HepG2 (cell line): Measurements from ENCODE around the gene RBM12. TPM values are rescaled to one million over a fixed set of nuclear protein-coding genes. Genes with fewer than 3 reads are reported as not detected.

Source experiments
- ATAC-seq: fragments of 200-7000 bp; cut with Tn5 transposase; 3 replicates; pipeline ENCODE4 v1.9.1; 2020; ENCODE audit warnings: mild to moderate bottlenecking, moderate library complexity
- BruUV-seq: library from RNA; stranded (reverse); fragments of 400-500 nt; replicated peaks from 2 replicates; lab custom pipeline; 2021; lab: Mats Ljungman, UMichigan
- CTCF ChIA-PET: fragments of 300-600 bp; formaldehyde crosslinking; extraction: SDS; loops from one replicate; lab custom pipeline; 2021; ENCODE audit warnings: low total read pairs, inconsistent platforms, low intra/inter-chr PET ratio; lab: Yijun Ruan, JAX
- POLR2A ChIA-PET: fragments of 350-600 bp; sonication (Branson Sonifier 250); formaldehyde crosslinking; loops from one replicate; lab custom pipeline; 2020; ENCODE audit warnings: antibody characterized with exemption, inconsistent platforms; lab: Yijun Ruan, JAX
- DNase-seq: peaks from one replicate; pipeline ENCODE4 v3.0.0-alpha.2; 2015; ENCODE audit warnings: low spot score
- FAIRE-seq: peaks from 3 replicates; lab custom pipeline; 2011; peaks lifted over from hg19 to GRCh38; lab: Jason Lieb, UNC
- H2AFZ ChIP-seq: one replicate; pipeline ENCODE4 v1.6.1; 2011; ENCODE audit warnings: low read length, inconsistent platforms
- H3K27ac ChIP-seq: fragments of 300-600 bp; 3 replicates; pipeline ENCODE4 v1.8.0; 2011; ENCODE audit warnings: mixed run types, mild to moderate bottlenecking, mixed read lengths, low read length, inconsistent platforms; ENCODE audit not compliant: insufficient read depth; ENCODE audit errors: extremely low read length
- H3K27me3 ChIP-seq, 2 experiments: fragments of 200-600 bp in 1 of 2; 2 replicates in 1 of 2; 3 replicates in 1 of 2; pipeline versions ENCODE4 v1.6.0 to v1.8.0; 2011; ENCODE audit warnings: low read length in 2 of 2, mild to moderate bottlenecking in 2 of 2, moderate library complexity in 2 of 2, inconsistent platforms in 1 of 2; ENCODE audit not compliant: insufficient read depth in 2 of 2, control insufficient read depth in 1 of 2
- H3K36me3 ChIP-seq, 2 experiments: fragments of 200-600 bp in 1 of 2; replicated peaks in 1 of 2; 2 replicates in 1 of 2; 3 replicates in 1 of 2; pipeline versions ENCODE4 v1.5.1 to v1.8.0; 2011; ENCODE audit warnings: low read length in 2 of 2, inconsistent platforms in 1 of 2; ENCODE audit not compliant: insufficient read depth in 2 of 2, control insufficient read depth in 1 of 2
- H3K4me1 ChIP-seq: 2 replicates; pipeline ENCODE4 v1.5.1; 2012; ENCODE audit warnings: low read length, inconsistent platforms; ENCODE audit not compliant: insufficient read depth
- H3K4me2 ChIP-seq: 2 replicates; pipeline ENCODE4 v1.6.0; 2011; ENCODE audit warnings: low read depth, low read length, inconsistent platforms
- H3K4me3 ChIP-seq, 3 experiments: fragments of 200-600 bp in 1 of 3; sonication (generic), shearing (Covaris generic) in 1 of 3; replicated peaks in 1 of 3; 2 replicates each; pipeline ENCODE4 v1.5.1; 2011 to 2016; ENCODE audit warnings: low read length in 3 of 3, inconsistent platforms in 2 of 3, low read depth in 2 of 3, mild to moderate bottlenecking in 2 of 3, control low read depth in 1 of 3, mixed read lengths in 1 of 3; ENCODE audit not compliant: insufficient read depth in 1 of 3
- H3K79me2 ChIP-seq: one replicate; pipeline ENCODE4 v1.6.1; 2011; ENCODE audit warnings: low read length, inconsistent platforms; ENCODE audit not compliant: insufficient read depth
- H3K9ac ChIP-seq: 2 replicates; pipeline ENCODE4 v1.6.0; 2011; ENCODE audit warnings: mild to moderate bottlenecking, low read depth, low read length, inconsistent platforms; ENCODE audit not compliant: insufficient read depth
- H3K9me3 ChIP-seq: 2 replicates; pipeline ENCODE4 v1.5.1; 2012; ENCODE audit warnings: mild to moderate bottlenecking, low read length
- H4K20me1 ChIP-seq: 2 replicates; pipeline ENCODE4 v1.6.0; 2011; ENCODE audit warnings: inconsistent platforms, mild to moderate bottlenecking, low read length, moderate library complexity; ENCODE audit not compliant: insufficient read depth
- AKAP8 ChIP-seq: sonication (generic); formaldehyde crosslinking; IDR thresholded peaks from 2 replicates; pipeline ENCODE4 v1.5.1; 2020; ENCODE audit warnings: mild to moderate bottlenecking, missing genetic modification reagents
- AKNA ChIP-seq: sonication (generic); formaldehyde crosslinking; IDR thresholded peaks from 2 replicates; pipeline ENCODE4 v1.4.0; 2020; ENCODE audit warnings: missing genetic modification reagents, borderline replicate concordance
- ARHGAP35 ChIP-seq: sonication (generic); formaldehyde crosslinking; IDR thresholded peaks from 2 replicates; pipeline ENCODE4 v1.9.0; 2022; ENCODE audit warnings: mild to moderate bottlenecking, inconsistent platforms, moderate library complexity, missing genetic modification reagents, borderline replicate concordance
- ELF1 ChIP-seq: sonication (generic); formaldehyde crosslinking; IDR thresholded peaks from 2 replicates; pipeline ENCODE4 v1.4.0; 2020; ENCODE audit warnings: missing genetic modification reagents
- ETV5 ChIP-seq: IDR thresholded peaks from 2 replicates; pipeline ENCODE4 v1.6.1; 2018; ENCODE audit warnings: missing biosample characterization, missing genetic modification reagents, inconsistent platforms, borderline replicate concordance
- FOXK2 ChIP-seq: fragments of 450-650 bp; IDR thresholded peaks from 2 replicates; pipeline ENCODE4 v1.6.1; 2016
- MED1 ChIP-seq: sonication (generic); formaldehyde crosslinking; IDR thresholded peaks from 2 replicates; pipeline ENCODE4 v1.4.0; 2020; ENCODE audit warnings: missing genetic modification reagents
- MTA1 ChIP-seq: sonication (generic); formaldehyde crosslinking; IDR thresholded peaks from 2 replicates; pipeline ENCODE4 v1.4.0; 2020; ENCODE audit warnings: missing genetic modification reagents, mild to moderate bottlenecking, borderline replicate concordance
- RFX1 ChIP-seq: fragments of 450-650 bp; IDR thresholded peaks from 2 replicates; pipeline ENCODE4 v1.6.1; 2017
- SATB2 ChIP-seq: sonication (generic); formaldehyde crosslinking; IDR thresholded peaks from 2 replicates; pipeline ENCODE4 v1.5.0; 2020; ENCODE audit warnings: missing genetic modification reagents
- SRSF1 ChIP-seq: fragments of 200-400 bp; formaldehyde crosslinking; optimal IDR thresholded peaks from 2 replicates; pipeline ENCODE3; 2017; ENCODE audit warnings: mild to moderate bottlenecking, low read depth, low read length, moderate library complexity
- ZNF432 ChIP-seq: sonication (generic); formaldehyde crosslinking; IDR thresholded peaks from 2 replicates; pipeline ENCODE4 v1.5.0; 2020; ENCODE audit warnings: missing genetic modification reagents, mild to moderate bottlenecking, borderline replicate concordance
- ZNF549 ChIP-seq: sonication (generic); formaldehyde crosslinking; IDR thresholded peaks from 2 replicates; pipeline ENCODE4 v1.5.0; 2020; ENCODE audit warnings: missing genetic modification reagents
- ZNF563 ChIP-seq: sonication (generic); formaldehyde crosslinking; IDR thresholded peaks from 2 replicates; pipeline ENCODE4 v1.8.0; 2022; ENCODE audit warnings: mild to moderate bottlenecking, moderate library complexity, missing genetic modification reagents
- ZNF576 ChIP-seq: sonication (generic); formaldehyde crosslinking; IDR thresholded peaks from 2 replicates; pipeline ENCODE4 v1.4.0; 2020; ENCODE audit warnings: mild to moderate bottlenecking, missing genetic modification reagents
- ZNF619 ChIP-seq: sonication (generic); formaldehyde crosslinking; IDR thresholded peaks from 2 replicates; pipeline ENCODE4 v1.4.0; 2020; ENCODE audit warnings: mild to moderate bottlenecking, missing genetic modification reagents
- ZXDC ChIP-seq: sonication (generic); formaldehyde crosslinking; IDR thresholded peaks from 2 replicates; pipeline ENCODE4 v1.5.0; 2020; ENCODE audit warnings: mild to moderate bottlenecking, missing genetic modification reagents
- WGBS: methylation state at CpG from one replicate; pipeline ENCODE4 v1.1.6; 2017; ENCODE audit warnings: low lambda C conversion rate; 5-methylcytosine and 5-hydroxymethylcytosine counted together
- in situ Hi-C: cut with HindIII; loops from 2 replicates; pipeline ENCODE4 v1.10.0; 2017; ENCODE audit warnings: low pct_unique_long_range_greater_than_20kb; ENCODE audit not compliant: extremely low pct_ligation_motif_present
- intact Hi-C: fragments of 100-400 bp; cut with micrococcal nuclease; formaldehyde crosslinking; loops from one replicate; pipeline ENCODE4 v1.10.0; 2022; ENCODE audit not compliant: unreplicated experiment
- polyA plus RNA-seq, 8 experiments: library from polyadenylated mRNA; depleted of rRNA in 3 of 8; stranded (reverse) in 7 of 8; unstranded in 1 of 8; fragments of >200 nt; fragmentation: Illumina TruSeq in 4 of 8; extraction: Trizol in 4 of 8; gene quantifications; 2 replicates each; pipeline versions ENCODE4 v1.2.1 to v1.2.3, GENCODE V29; 2011 to 2016; ENCODE audit warnings: low read depth in 4 of 8, missing spikeins in 1 of 8, mixed read lengths in 1 of 8; ENCODE audit not compliant: insufficient read depth in 1 of 8
- total RNA-seq, 5 experiments: library from RNA; depleted of rRNA; stranded (reverse); fragments of >200 nt; fragmentation: Illumina TruSeq; extraction: Trizol; gene quantifications; 2 replicates each; pipeline ENCODE4 v1.2.3, GENCODE V29; 2016; ENCODE audit warnings: low read depth in 1 of 5

Gene RBM12
- total and polyA plus RNA-seq, 2 of the 13 experiments (the other 11 are each of a cell fraction or from before 2014, with no cell fraction given), result 97.9 to 104 TPM

GRCh38 chr20:35697696-35698297, 33.1 kb upstream of the RBM12 start:
- ATAC-seq, result peak; percentile 15
- H3K36me3 ChIP-seq, result peaks cover 5 to 18% of the 10 kb centered on the region in 2 experiments; a peak in 4 of 5 replicates
- peaks cover 54% of the 10 kb centered on the region for H3K4me1 ChIP-seq
- H4K20me1 ChIP-seq, result peaks cover 7% of the 10 kb centered on the region; the same call in 1 of the 2 replicates
- peak overlapping the region; percentile 74 for H2AFZ ChIP-seq
- H3K4me3 ChIP-seq, result peak overlapping the region; percentile 90 to 98 (median 96)
- H3K79me2 ChIP-seq, result peaks cover 38% of the 10 kb centered on the region
- peak overlapping the region; percentile 88 for H3K27ac ChIP-seq
- ChIA-PET CTCF (no interaction called here), POLR2A (interaction anchor here (0.9 to 23.6 kb wide), 10 partner anchors 28 to 257 kb away, joined by 3 to 319 read pairs (median 8); partner anchors contain the start of genes CPNE1, ERGIC3, PHF20 and RBM12)
- BruUV-seq, result no TSS peak
- no peaks in the 10 kb centered on the region; a peak in 1 of 5 replicates for H3K27me3 ChIP-seq
- H3K9ac ChIP-seq, result peak overlapping the region; percentile 97
- peak; percentile 26 for FAIRE-seq
- intact Hi-C loops, result loop anchor here (1.0 to 10.0 kb wide), 5 partner anchors 33 to 233 kb away; partner anchors contain the start of genes CPNE1, RBM12 and RBM39
- H3K4me2 ChIP-seq, result peak overlapping the region; percentile 82
- in situ Hi-C loops, result no loop called here
- 17% methylated on average over 9 of the region's 9 CpGs for WGBS
- H3K9me3 ChIP-seq, result no peaks in the 10 kb centered on the region
- DNase-seq, result peak; percentile 58
- no peak for TF ChIP-seq MTA1
- no peak for TF ChIP-seq ARHGAP35
- no peak; the same call in 1 of the 2 replicates for TF ChIP-seq ZNF563 (CRISPR knock-in tag)
- no peak for TF ChIP-seq ZNF619
- 0 out of 2 replicates have a peak, but pooled peaks have one; percentile 66 for TF ChIP-seq ZXDC (CRISPR knock-in tag)
- TF ChIP-seq ZNF576 (CRISPR knock-in tag), result 0 out of 2 replicates have a peak, but pooled peaks have one; percentile 45
- TF ChIP-seq FOXK2, result no peak
- no peak for TF ChIP-seq RFX1
- no peak for TF ChIP-seq MED1 (CRISPR knock-in tag)
- no peak; the same call in 1 of the 2 replicates for TF ChIP-seq ZNF432 (CRISPR knock-in tag)
- TF ChIP-seq ZNF549 (CRISPR knock-in tag), result no peak
- no peak for TF ChIP-seq ELF1 (CRISPR knock-in tag)
- TF ChIP-seq AKAP8 (CRISPR knock-in tag), result no peak
- TF ChIP-seq SRSF1, result no peak
- no peak for TF ChIP-seq AKNA (CRISPR knock-in tag)
- no peak for TF ChIP-seq SATB2 (CRISPR knock-in tag)
- peak; percentile 10; the same call in 1 of the 2 replicates for TF ChIP-seq ETV5 (CRISPR knock-in tag)
